ENCODE data around the gene CNTRL.
"Not testable (repeated sequence)": the region's sequence is repeated elsewhere in the genome, so short reads cannot be mapped to it uniquely, and the experiment has no call there.

CNTRL gene

DNA sequence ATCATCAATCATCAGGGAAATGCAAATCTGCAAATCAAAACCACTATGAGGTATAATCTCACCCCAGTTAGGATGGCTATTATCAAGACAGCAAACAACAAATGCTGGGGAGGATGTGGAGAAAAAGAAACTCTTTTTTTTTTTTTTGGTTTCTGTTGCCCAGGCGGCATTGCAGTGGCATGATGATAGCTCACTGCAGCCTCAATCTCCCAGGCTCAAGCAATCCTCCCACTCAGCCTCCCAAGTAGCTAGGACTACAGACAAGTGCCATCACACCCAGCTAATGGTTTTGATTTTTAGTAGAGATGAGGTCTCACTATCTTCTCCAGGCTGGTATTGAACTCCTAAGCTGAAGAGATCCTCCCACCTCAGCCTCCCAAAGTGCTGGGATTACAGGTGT, 5.4 kb upstream of the CNTRL start:
- DNase-seq (ENCODE audit: low read depth in 2 of 3, low spot score in 2 of 3), result no peak

DNA sequence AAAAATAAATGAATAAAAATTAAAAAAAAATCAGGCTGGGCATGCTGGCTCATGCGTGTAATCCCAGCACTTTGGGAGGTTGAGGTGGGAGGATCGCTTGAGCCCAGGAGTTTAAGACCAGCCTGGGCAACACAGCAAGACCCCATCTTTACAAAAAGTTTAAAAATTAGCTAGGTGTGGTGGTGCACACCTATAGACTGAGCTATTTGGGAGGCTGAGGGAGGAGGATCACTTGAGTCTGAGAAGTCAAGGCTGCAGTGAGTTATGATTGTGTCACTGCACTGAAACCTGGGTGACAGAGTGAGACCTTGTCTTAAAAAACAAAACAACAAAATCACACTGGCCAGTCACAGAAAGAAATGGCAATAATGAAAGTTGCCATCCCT, 3.4 kb upstream of the CNTRL start:
- DNase-seq (ENCODE audit: low read depth in 2 of 3, low spot score in 2 of 3), result no peak

DNA sequence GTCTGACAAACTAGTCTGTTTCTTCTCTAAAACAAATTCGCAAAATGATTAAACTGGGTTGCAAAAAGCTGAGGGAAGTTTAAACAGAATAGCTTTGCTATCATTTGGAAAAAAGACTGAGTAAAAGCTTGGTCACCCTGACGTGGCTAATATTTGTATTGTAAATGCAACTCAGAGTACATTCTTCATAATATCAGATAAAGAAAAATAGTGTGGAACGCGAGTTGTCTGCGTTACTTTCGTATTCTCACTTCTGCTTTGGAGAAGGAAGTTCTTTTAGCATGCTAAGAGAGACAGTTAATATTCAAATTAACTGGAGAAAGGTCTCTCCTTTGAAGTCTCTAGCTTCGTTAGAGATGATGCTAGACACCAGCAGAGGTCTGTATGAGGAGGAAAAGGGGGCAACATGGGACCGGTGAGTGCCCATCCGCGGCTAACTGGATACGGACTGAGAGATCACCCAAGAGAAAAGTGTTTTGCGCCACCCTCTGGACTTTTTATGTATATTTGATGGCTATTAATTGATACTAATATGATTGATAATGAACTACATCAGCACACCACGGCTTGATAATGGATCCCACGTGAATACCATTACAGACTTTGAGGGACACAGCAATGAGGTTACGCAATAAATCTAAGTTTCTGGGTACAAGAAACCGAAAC, 2.9 kb upstream of the CNTRL start:
- no peak for DNase-seq (ENCODE audit: low read depth in 2 of 3, low spot score in 2 of 3)

DNA sequence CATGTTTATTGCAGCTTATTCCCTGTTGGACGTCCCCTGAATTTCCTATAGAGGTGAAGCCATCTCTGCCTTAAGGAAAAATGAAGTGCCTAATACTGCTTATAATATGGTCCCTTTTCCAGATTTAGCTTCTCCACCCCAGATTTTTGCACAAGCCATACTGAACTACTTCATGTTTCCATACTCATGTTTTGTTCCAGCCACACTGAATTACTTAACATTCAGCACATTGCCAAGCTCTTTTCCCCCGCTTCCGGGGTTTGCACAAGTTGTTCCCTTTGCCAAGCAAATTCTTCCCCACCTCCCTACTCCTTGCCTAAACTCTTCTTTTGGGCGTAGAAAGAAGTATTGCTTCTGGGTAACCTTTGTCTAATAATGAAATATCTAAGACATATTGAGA, 1.7 kb upstream of the CNTRL start:
- DNase-seq (ENCODE audit: low read depth in 2 of 3, low spot score in 2 of 3), result no peak

DNA sequence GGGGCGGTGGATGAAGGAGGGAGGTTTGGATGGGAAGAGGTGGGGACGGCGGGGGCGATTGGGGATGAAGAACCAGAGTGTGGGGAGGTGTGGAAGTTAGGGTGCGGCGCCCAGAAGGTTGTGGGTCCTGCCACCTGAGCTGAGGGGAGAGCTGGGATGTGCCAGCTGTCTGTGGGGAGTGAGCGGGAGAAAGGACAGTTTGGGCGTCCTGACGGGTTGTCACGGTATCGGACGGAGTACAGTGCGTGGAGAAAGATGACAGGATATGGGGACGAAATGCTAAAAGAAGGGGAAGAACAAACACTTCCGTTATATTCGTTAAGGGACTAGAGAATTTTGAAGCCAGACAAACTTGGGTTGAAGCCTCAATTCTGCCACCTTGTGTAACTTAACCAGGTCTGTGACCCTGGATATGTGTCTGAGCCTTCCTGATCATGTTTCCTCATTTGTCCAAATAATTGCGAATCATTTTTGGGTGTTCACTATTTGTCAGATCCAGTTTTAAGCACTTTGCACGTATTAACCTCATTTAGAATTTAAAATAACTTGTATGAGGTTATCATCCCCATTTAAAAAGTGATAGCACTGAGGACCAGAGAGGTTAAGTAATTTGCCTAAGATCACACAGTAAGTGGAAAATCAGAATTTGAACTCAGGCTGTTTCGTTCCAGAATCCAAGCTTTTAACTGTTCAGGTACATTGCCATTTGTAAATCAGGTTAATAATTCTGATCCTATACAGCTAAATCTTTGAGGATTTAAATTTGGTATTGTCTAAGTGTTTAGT, 689 bp downstream of the CNTRL start:
- no peak for DNase-seq (ENCODE audit: low read depth in 2 of 3, low spot score in 2 of 3)

DNA sequence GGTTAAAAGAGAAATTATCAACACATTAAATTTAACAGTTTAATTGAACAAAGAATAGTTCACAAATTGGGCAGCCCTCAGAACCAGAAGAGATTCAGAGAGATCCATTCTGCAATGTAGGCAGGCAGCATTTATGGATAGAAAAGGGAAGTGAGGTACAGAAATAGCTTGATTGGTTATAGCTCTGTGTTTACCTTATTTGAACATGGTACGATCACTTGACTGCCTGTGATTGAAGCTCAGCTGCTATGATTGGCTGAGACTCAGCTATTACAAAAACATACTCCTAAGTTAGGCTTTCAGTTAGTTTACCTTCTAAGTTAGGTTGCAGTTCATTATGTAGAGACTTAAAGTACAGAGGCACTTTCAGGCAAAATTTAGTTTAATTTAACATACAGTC, 7.3 kb downstream of the CNTRL start:
- no peak for DNase-seq (ENCODE audit: low read depth in 2 of 3, low spot score in 2 of 3)

DNA sequence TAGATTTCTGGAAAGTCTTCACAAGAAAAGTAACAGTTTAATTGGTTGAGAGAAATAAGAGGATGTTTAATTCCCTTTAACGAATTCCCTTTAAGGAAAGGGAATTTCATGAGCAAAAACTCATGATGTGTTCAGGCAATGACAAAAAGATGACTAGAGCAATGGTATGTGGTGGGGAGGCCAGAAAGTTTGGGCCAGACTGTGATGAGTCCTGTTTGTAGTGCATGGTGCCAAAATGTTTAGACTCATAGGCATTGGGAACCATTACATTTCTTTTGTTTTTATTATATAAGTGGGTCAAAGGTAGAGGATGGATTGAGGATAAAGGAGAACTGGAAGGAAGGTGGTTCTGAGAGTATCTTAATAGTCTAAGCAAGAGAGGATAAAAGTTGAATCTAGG, 10.9 kb downstream of the CNTRL start:
- no peak for DNase-seq (ENCODE audit: low read depth in 2 of 3, low spot score in 2 of 3)

DNA sequence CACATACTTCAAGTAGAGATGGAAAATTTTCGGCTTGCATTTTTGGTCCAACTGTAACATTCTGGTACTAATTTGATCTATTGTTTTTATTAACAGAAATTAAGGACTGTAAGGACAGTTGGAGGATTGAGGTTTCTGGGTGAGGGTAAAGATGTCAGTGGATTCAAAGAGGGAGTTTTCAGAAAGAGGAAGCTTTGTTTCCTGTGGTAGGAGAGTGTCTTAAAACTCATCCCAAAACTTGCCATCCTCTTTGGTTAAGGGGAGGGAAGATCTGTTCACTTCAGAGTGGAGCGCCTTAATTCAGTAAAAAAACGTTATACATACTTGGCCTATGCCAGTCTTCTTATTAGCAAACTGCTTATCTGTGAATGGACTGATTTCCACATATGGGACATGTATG, 13.8 kb downstream of the CNTRL start:
- DNase-seq (ENCODE audit: low read depth in 2 of 3, low spot score in 2 of 3), result no peak

DNA sequence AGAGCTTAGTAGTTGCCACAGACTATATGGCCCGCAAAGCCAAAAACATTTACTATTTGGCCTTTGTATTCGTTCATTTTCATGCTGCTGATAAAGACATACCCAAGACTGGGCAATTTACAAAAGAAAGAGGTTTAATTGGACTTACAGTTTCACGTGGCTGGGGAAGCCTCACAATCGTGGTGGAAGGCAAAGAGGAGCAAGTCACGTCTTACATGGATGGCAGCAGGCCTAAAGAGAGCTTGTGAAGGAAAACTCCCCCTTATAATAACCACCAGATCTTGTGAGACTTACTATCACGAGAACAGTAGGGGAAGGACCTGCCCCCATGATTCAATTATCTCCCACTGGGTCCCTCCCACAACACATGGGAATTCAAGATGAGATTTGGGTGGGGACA, 16.0 kb downstream of the CNTRL start:
- DNase-seq (ENCODE audit: low read depth in 2 of 3, low spot score in 2 of 3), result not testable (repeated sequence)

DNA sequence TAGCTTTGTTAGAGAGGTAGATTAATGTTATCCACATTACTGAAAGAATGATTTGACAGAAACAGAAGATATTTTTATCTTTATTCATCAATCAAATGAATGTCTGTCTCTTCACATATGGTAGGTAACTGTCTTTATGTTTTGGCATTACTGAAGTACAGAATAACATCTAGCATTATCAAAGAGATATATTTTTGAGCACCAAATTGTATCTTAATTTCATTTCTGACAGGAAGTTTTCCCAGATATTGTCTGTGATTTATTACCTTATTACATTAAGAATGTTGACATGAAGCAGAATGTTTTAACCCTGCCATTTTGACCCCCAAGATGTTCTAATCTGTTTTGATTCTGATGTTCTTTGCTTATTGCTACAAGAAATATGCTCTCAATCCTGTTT, 20.3 kb downstream of the CNTRL start:
- no peak for DNase-seq (ENCODE audit: low read depth in 2 of 3, low spot score in 2 of 3)

DNA sequence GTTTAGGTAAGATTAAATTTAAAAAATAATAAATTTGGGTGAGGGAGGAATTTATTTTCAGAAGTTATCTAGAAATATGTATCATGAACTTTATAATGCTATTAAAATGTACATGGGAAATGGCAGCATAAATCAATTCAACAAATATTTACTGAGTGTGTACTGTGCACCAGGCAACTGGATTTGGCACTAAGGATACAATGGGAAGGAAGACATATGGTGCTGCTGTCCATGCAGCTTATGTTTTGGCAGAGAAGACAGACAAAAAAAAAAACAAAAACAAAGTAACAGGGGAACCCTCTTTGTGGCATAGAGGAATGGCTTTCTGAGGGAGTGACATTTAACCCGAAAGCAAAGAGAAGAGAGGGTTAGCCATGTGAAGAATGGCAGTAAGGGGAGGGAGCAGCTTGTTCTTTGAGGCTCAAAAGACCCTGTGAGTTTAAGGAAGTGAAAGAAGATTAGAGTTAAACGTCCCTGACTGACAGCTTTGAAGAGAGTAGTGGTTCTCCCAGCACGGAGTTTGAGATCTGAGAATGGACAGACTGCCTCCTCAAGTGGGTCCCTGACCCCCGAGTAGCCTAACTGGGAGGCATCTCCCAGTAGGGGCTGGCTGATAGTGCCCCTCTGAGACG, 23.9 kb downstream of the CNTRL start:
- DNase-seq (ENCODE audit: low read depth in 2 of 3, low spot score in 2 of 3), result no peak

DNA sequence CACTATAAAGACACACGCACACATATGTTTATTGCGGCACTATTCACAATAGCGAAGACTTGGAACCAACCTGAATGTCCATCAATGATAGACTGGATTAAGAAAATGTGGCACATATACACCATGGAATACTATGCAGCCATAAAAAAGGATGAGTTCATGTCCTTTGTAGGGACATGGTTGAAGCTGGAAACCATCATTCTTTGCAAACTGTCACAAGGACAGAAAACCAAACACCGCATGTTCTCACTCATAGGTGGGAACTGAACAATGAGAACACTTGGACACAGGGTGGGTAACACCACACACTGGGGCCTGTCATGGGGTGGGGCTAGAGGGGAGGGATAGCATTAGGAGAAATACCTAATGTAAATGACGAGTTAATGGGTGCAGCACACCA, 29.3 kb downstream of the CNTRL start:
- DNase-seq (ENCODE audit: low read depth in 2 of 3, low spot score in 2 of 3), result not testable (repeated sequence)

DNA sequence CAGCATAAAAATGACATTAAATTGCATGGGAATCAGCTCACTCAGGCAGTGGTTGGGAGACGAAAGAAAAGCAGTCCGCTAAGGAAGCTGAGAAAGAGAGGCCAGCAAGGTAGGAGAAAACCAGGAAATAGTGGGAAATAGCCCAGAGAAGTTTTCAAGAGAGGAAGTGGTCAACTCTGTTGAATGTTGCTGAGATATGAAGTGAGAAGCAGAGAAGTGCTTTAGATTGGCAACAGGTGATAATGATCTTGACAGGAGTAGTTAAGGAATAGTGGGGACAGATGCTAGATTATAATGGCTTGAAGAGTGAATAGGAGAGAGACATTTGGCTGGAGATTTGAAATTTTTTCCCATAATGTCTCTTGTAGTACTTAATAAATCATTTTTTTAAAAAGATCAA, 30.8 kb downstream of the CNTRL start:
- no peak for DNase-seq (ENCODE audit: low read depth in 2 of 3, low spot score in 2 of 3)

DNA sequence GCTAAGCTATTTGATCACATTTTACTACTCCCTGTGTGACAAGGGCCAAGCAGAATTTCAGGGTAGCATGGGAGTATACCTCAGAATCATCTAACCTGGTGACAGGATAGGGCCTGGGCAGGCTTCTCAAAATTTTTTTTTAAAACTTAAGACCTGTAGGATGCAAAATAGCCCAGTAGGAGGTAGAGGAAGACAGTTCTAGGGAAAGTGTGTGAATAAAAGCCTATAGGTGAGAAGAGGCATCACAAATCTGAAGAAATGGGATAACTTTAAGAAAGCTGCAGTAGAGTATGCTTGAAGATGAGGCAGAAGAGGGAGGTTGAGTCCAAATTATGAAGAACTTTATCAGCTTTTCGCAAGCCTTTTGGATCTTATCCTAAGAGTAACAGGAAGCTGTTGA, 32.3 kb downstream of the CNTRL start:
- no peak for DNase-seq (ENCODE audit: low read depth in 2 of 3, low spot score in 2 of 3)

DNA sequence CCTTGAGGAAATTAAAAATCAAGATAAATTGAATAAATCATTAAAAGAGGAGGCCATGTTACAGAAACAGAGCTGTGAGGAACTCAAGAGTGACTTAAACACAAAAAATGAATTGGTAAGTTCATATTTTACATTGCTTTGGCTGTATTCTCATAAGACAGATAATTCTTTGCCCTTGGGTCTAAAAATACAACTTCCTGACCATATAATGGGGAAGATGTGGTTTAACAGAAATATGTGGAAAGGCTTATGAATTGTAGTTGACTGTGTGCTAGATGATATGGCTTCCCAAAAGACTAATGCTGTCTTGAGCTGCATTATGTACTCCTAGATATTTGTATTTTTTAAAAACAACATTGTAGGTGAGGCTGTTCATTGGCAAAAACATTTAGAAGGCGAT, 33.1 kb downstream of the CNTRL start:
- DNase-seq (ENCODE audit: low read depth in 2 of 3, low spot score in 2 of 3), result no peak

DNA sequence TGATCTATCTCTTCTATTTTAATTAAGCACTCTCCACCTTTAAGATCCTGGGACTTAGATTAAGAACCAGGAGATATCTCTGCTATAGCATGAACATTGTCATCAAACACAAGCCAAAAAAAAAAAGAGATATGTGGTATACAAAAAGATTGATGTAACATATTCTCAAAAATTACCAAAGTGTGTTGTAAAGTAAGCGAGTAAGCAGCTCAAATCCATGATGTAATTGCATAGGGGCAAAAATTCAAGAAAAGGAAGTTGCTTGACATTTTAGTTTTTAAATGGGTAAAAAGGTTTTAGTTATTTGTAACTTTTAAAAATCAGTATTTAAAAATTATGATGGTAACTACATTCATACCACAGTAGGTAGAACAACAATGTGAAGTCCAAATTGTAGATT, 40.7 kb downstream of the CNTRL start:
- no peak for DNase-seq (ENCODE audit: low read depth in 2 of 3, low spot score in 2 of 3)

DNA sequence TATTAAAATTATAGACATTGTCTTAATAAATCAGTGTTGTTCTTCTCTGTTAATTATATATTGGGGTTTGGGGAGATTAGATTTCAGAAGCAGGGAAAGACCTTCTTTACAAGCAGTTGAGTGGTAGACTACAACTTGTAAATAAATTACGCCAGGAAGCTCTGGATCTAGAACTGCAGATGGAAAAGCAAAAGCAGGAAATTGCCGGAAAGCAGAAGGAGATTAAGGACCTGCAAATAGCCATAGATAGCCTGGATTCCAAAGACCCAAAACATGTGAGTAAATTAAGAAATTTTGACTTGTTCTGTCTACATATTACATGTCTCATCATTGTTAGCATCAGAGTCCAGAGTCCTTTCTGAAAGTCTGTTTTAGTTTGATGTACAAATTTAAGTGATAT, 43.5 kb downstream of the CNTRL start:
- DNase-seq (ENCODE audit: low read depth in 2 of 3, low spot score in 2 of 3), result no peak

DNA sequence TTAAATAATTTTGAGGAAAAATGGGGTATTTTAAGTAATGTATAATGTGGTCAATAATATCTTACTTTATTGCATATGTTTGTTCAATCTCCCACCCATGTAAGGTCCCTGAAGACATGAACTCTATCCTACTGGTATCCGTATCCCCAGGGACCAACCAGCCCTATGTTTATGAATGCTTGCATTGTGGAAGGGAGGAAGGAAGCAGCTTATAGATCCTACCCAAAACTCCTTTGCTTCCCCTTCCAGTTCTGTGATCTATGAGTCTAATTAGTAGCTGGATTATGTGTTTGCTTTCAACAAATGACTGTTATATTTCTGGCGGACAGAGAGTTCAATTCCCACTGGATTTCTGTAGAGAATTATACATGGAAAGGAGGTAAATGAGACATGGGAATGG, 45.6 kb downstream of the CNTRL start:
- no peak for DNase-seq (ENCODE audit: low read depth in 2 of 3, low spot score in 2 of 3)

DNA sequence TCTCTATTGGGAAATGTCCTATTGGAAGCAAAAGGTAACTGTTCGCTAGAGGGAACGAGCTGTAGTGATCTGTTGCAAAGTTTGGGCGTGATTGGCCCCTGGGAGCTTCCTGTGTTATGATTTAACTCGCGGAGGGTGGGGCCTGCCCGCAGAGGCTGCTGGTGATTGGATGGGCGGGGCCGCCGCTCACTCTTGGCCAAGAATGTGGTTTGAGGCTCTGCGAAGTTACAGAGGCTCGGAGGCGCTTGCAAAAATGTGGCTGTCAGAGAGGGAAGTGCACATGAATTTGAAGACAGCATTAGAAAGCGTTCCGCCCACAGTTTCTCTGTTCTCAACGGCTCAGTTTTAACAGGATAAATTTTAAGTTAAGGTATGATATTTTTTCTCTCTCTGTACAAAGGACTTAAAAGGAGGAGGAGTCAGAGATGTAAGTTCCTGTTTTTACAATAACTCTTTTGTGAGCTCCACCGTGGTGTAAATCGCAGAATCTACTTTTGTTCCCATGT, 46.9 kb downstream of the CNTRL start:
- peak; percentile 67 to 89 (median 82) for DNase-seq (ENCODE audit: low read depth in 2 of 3, low spot score in 2 of 3)

DNA sequence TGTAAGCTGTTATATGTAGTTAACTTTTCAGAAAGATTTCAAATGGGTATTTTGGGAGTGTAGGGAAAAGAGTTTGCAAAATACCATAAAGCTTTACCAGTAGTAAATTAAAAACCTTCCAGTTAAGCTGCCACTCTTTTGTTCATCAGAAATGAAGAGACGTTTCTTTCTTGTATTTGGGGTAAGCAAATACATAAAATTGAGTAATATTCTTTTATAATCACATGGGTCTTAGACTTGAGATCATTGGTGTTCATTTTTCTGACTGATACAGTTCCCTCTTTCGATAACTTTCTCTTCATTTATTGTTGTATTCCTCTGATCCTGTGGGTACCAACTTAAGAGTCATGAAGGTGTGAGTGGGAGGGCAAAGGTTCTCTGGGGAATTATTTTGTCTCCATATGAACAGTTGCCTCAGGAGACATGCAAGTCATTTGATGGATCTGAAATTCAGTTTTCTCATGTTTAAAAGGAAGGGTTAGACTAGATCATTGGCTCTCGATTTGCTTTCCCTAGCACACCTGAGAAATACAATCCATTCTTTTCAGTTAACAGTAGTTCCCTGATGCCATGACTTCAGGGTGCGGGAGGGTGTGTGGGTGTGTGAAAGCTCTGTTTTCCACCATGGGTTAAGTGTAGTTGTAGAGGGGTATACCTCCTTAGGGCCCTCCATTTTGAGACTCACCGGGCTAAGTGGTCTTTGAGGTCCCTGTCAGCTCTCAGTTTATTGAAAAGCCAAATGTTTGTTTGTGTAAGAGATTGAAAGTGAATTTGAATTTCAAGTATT, 47.7 kb downstream of the CNTRL start:
- DNase-seq (ENCODE audit: low read depth in 2 of 3, low spot score in 2 of 3), result no peak

DNA sequence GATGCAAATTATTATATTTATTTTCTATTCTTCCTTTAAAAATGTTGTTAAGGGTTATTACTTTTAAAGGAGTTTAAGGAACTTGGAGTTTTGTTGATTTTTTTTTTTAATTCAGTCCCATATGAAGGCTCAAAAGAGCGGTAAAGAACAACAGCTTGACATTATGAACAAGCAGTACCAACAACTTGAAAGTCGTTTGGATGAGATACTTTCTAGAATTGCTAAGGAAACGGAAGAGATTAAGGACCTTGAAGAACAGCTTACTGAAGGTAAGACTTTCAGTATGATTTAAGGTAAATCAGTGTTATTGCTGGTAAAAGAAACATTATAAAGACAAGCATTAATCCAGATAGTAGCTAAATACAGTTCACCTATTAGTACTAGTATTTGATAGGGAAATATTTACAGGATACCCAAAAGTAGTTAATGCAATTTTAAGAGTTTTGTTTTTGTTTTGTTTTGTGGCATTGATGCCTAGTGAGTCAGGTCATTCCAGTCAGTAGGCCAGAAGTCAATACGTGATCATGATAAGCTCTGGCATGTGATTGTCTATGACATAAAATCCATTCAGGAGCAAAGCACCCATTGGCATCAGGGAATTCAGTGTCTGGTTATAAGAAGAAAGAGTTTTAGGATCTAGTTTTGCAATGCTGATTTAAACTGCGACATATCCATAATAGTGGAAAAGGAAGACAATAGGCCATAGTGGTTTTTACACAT, 49.2 kb downstream of the CNTRL start:
- DNase-seq (ENCODE audit: low read depth in 2 of 3, low spot score in 2 of 3), result no peak
